GM21390 (cell line): ENCODE measurements around the gene CCR2.

ENCODE experiments used
- ATAC-seq: cut with Tn5 transposase; IDR thresholded peaks from one replicate; pipeline ENCODE4 v1.9.1; 2021; ENCODE audit not compliant: unreplicated experiment

Gene CCR2

GRCh38 chr3:46354478-46354877 lies 567 bp downstream of the CCR2 start:
- ATAC-seq: no peak

GRCh38 chr3:46354984-46355383 lies 1.1 kb downstream of the CCR2 start:
- ATAC-seq: no peak

- no peak for ATAC-seq
Measured at GRCh38 chr3:46356276-46356675, 2.4 kb downstream of the CCR2 start.

- ATAC-seq: no peak
Measured at GRCh38 chr3:46356909-46357308, 3.0 kb downstream of the CCR2 start.

- ATAC-seq: no peak
Measured at GRCh38 chr3:46358466-46358865, 4.6 kb downstream of the CCR2 start.

GRCh38 chr3:46359733-46360493 lies 6.0 kb downstream of the CCR2 start:
- ATAC-seq: peak; percentile 74

GRCh38 chr3:46360907-46361306 lies 7.0 kb downstream of the CCR2 start:
- no peak for ATAC-seq

GRCh38 chr3:46361408-46362283 lies 7.7 kb downstream of the CCR2 start:
- no peak for ATAC-seq

GRCh38 chr3:46365041-46365440 lies 11.1 kb downstream of the CCR2 start:
- no peak for ATAC-seq

GRCh38 chr3:46365737-46366524 lies 12.0 kb downstream of the CCR2 start:
- ATAC-seq: no peak

GRCh38 chr3:46367811-46368210 lies 13.9 kb downstream of the CCR2 start:
- no peak for ATAC-seq

GRCh38 chr3:46368569-46368968 lies 14.7 kb downstream of the CCR2 start:
- no peak for ATAC-seq

- ATAC-seq: no peak
Measured at GRCh38 chr3:46369151-46369550, 15.2 kb downstream of the CCR2 start.

GRCh38 chr3:46369675-46370132 lies 15.8 kb downstream of the CCR2 start:
- ATAC-seq: peak; percentile 51

GRCh38 chr3:46370839-46371518 lies 17.1 kb downstream of the CCR2 start, which contains the start of gene CCR5:
Gene CCR5, plus strand, starts transcription at chr3:46370946. Its CDS starts 1,957 bp downstream, at chr3:46372903.
- no peak for ATAC-seq

- no peak for ATAC-seq
Measured at GRCh38 chr3:46371519-46372340, 17.8 kb downstream of the CCR2 start.

GRCh38 chr3:46372492-46373359 lies 18.8 kb downstream of the CCR2 start:
- no peak for ATAC-seq

GRCh38 chr3:46374755-46375154 lies 20.8 kb downstream of the CCR2 start:
- ATAC-seq: no peak

GRCh38 chr3:46375218-46375617 lies 21.3 kb downstream of the CCR2 start:
- no peak for ATAC-seq
